Heart right ventricle (tissue), 16 donors: ENCODE measurements around the gene TNK2. TPM values are rescaled to one million over a fixed set of nuclear protein-coding genes. Genes with fewer than 3 reads are reported as not detected.
"Not testable (repeated sequence)": the region's sequence is repeated elsewhere in the genome, so short reads cannot be mapped to it uniquely, and the experiment has no call there.

Experiments used
- ATAC-seq, 8 donors: fragments of 200-7000 bp; cut with Tn5 transposase; one replicate each; pipeline ENCODE4 v1.9.1; 2020; ENCODE audit warnings: mild to moderate bottlenecking in 8 of 8, moderate library complexity in 8 of 8, moderate number of reproducible peaks in 1 of 8
- DNase-seq, 2 donors: peaks; one replicate each; pipeline ENCODE4 v3.0.0-alpha.2; 2020
- H3K27ac ChIP-seq, 10 donors: fragments of 200-600 bp; sonication (generic) in 2 of 10; one replicate each; pipeline versions ENCODE4 v1.5.0 to v1.8.0; 2020 to 2022; ENCODE audit warnings: mild to moderate bottlenecking in 3 of 10
- H3K27me3 ChIP-seq, 7 donors: fragments of 200-600 bp; one replicate each; pipeline ENCODE4 v1.8.0; 2021 to 2022; ENCODE audit warnings: mild to moderate bottlenecking in 2 of 7
- H3K36me3 ChIP-seq, 9 donors: fragments of 200-600 bp; sonication (generic) in 1 of 9; one replicate each; pipeline versions ENCODE4 v1.5.0 to v1.8.0; 2020 to 2022; ENCODE audit warnings: mild to moderate bottlenecking in 2 of 9
- H3K4me1 ChIP-seq, 9 donors: fragments of 200-600 bp; sonication (generic) in 1 of 9; one replicate each; pipeline versions ENCODE4 v1.5.0 to v1.8.0; 2020 to 2022; ENCODE audit warnings: mild to moderate bottlenecking in 4 of 9
- H3K4me3 ChIP-seq, 10 donors: fragments of 200-600 bp; sonication (generic) in 2 of 10; one replicate each; pipeline versions ENCODE4 v1.5.0 to v1.8.0; 2020 to 2022; ENCODE audit warnings: mild to moderate bottlenecking in 7 of 10, moderate library complexity in 2 of 10
- H3K9me3 ChIP-seq, 11 donors: fragments of 200-600 bp in 10 of 11; sonication (generic) in 2 of 11; one replicate each; pipeline versions ENCODE4 v1.5.0 to v1.8.0; 2013 to 2022; ENCODE audit warnings: mild to moderate bottlenecking in 2 of 11, control low read depth in 1 of 11, moderate library complexity in 1 of 11
- CTCF ChIP-seq, 9 donors: fragments of 200-600 bp; sonication (generic) in 2 of 9; IDR thresholded peaks; one replicate each; pipeline versions ENCODE4 v1.5.0 to v1.8.0; 2021 to 2022; ENCODE audit warnings: antibody characterized with exemption in 9 of 9, mild to moderate bottlenecking in 5 of 9, moderate library complexity in 1 of 9
- WGBS, 2 donors: extraction: QIAGEN DNeasy Blood & Tissue Kit; methylation state at CpG; one replicate each; pipeline ENCODE4 v1.1.7; 2013; ENCODE audit warnings: inconsistent platforms in 1 of 2; 5-methylcytosine and 5-hydroxymethylcytosine counted together
- intact Hi-C, 10 donors: fragments of 100-400 bp; cut with DNase I; formaldehyde crosslinking; loops; one replicate each; pipeline versions ENCODE4 v1.11.1 to v1.14.2; 2022
- polyA plus RNA-seq, 2 donors: library from polyadenylated mRNA; stranded (reverse); fragments of 200-250 nt; gene quantifications; one replicate each; pipeline ENCODE4 v1.2.3, GENCODE V29; 2013
- total RNA-seq, 10 donors: library from RNA; stranded (reverse); fragmentation: NEBNext Ultra II Directional in 3 of 10; extraction: Animal tissue kit (Norgen Biotek cat#: 25700) in 3 of 10; gene quantifications; one replicate each; pipeline versions ENCODE4 v1.2.1 to v1.2.4, GENCODE V29; 2021 to 2023
- donor health status: Arrhythmogenic right ventricular cardiomyopathy.
- donor health status: ischemic (EF 13 %, LVEDD 7.1; RV severe dilation, severe dysfunction).
- donor health status: healthy with polysubstance abuse.
- donor health status: DM: no; HTN: yes; CAD: no.
- donor health status: DM: no; HTN: no; CAD: no.
- donor health status: ischemic (EF 25% LVEDD 6.9; RV normal size, moderate dysfunction).
- donor health status: ischemic (EF 25% LVEDD 5.7; RV mildly dilated, moderate dysfunction).
- donor health status: healthy.
- donor health status: DM: yes; HTN: yes; CAD: no.
- donor health status: Ischemic cardiomyopathy.
- donor health status: ischemic (EF 35%, LVEDD 5.7; RV mildly dilated, moderate dysfunction).
- donor health status: nonischemic (EF 11% LVEDD 7.7; RV severe dilation, severe dysfunction).
- donor health status: DM: yes; HTN: yes; CAD: no.
- donor health status: PGD.
- donor health status: ischemic (EF 29% LVEDD 5.4; RV normal size, mild dysfunction).
- donor health status: nonischemic (EF 23%, LVEDD 6.1; RV moderate dilation, normal function).

TNK2 gene
- total and polyA plus RNA-seq, 12 donors, result 17.6 to 48.3 (median 32.5) TPM

DNA sequence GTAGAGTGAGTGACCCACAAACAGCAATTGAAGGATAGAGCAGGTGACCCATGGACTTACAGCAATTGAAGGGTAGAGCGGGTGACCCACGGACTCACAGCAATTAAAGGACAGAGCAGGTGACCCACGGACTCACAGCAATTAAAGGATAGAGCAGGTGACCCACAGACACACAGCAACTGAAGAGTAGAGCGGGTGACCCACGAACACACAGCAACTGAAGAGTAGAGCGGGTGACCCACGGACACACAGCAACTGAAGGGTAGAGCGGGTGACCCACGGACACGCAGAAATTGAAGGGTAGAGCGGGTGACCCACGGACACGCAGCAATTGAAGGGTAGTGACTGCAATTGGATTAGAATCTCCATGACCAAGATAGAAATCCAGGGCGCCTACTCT is 9.8 kb upstream of the TNK2 start:
- DNase-seq, result no peak
- whole genome bisulfite sequencing, 2 donors, result 94% methylated on average over 14 of the region's 14 CpGs
- no peak for ATAC-seq
- Histone ChIP-seq H3K4me3 (no peak overlapping the region), H3K27me3 (peaks cover 0 to 24% (median 0%) of the 10 kb centered on the region in 7 donors), H3K36me3 (no peaks in the 10 kb centered on the region), H3K4me1 (peaks cover 0 to 9% (median 7%) of the 10 kb centered on the region in 9 donors), H3K9me3 (no peaks in the 10 kb centered on the region), H3K27ac (no peak overlapping the region)
- intact Hi-C loops, result no loop called here
- no peak for TF ChIP-seq CTCF (IDR thresholded peaks at IDR 0.05)

DNA sequence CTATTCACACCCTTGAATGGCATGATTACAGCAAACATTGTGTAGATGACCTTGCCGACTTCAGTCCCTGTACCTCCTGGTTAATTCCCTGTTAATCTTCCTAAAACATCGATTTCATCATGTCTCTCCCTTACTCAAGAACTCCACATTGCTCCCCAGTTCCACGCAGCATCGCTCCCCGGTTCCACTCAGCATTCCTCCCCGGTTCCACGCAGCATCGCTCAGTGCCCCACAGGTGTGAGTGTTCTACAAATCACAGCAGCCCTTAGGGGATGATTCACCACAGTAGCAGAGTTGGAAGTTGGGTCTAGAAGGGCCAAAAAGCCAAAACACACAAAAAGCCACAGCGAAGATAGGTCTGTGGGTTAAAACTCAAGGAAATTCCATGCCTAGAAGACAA is 8.6 kb upstream of the TNK2 start:
- Histone ChIP-seq H3K9me3 (no peaks in the 10 kb centered on the region), H3K4me3 (no peak overlapping the region), H3K27ac (no peak overlapping the region), H3K4me1 (peaks cover 0 to 9% (median 7%) of the 10 kb centered on the region in 9 donors), H3K36me3 (no peaks in the 10 kb centered on the region), H3K27me3 (peaks cover 0 to 22% (median 0%) of the 10 kb centered on the region in 7 donors)
- no peak for ATAC-seq
- intact Hi-C loops, result no loop called here
- no peak for DNase-seq
- TF ChIP-seq CTCF (IDR thresholded peaks at IDR 0.05), result no peak
- 92 to 93% methylated on average over 9 of the region's 9 CpGs for WGBS, 2 donors

DNA sequence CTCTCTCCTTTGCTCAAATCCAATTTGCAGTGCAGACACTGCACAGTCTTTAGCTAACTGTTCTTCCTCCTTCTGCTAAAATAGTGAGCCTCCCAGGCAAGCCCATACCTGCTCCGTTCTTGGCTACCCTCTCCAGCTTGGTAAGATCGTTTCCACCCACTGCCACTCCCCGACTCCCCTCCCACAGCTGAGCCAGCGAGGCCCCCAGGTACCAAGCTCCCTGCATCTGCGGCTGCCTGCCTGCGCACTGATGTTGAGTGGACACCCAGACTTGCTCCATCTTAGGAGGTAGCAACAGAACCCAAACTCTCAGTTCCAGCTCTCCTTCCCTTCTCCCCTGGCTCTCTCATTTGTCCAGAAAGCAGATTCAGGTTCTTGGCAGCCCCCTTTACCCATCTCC is 7.9 kb upstream of the TNK2 start:
- no peak overlapping the region for H3K4me3 ChIP-seq
- 71 to 73% methylated on average over 6 of the region's 6 CpGs for WGBS, 2 donors
- TF ChIP-seq CTCF (IDR thresholded peaks at IDR 0.05), result no peak
- H3K27ac ChIP-seq, result no peak overlapping the region
- no peaks in the 10 kb centered on the region for H3K36me3 ChIP-seq
- no peak for ATAC-seq
- H3K9me3 ChIP-seq, result no peaks in the 10 kb centered on the region
- intact Hi-C loops, result no loop called here
- H3K27me3 ChIP-seq, result peaks cover 0 to 16% (median 0%) of the 10 kb centered on the region in 7 donors
- no peak for DNase-seq
- H3K4me1 ChIP-seq, result peaks cover 0 to 9% (median 7%) of the 10 kb centered on the region in 9 donors

- Histone ChIP-seq H3K36me3 (no peaks in the 10 kb centered on the region), H3K4me3 (no peak overlapping the region), H3K27ac (peak overlapping the region in 7 of 10 donors; percentile 12 to 59 (median 40)), H3K9me3 (no peaks in the 10 kb centered on the region), H3K4me1 (peaks cover 0 to 16% (median 11%) of the 10 kb centered on the region in 9 donors), H3K27me3 (peaks cover 0 to 14% (median 0%) of the 10 kb centered on the region in 7 donors)
- ATAC-seq, result peak; percentile 81 to 95 (median 90)
- peak; percentile 89 to 92 for DNase-seq
- intact Hi-C loops, result loop anchor here in 8 of 10 donors (1.0 to 5.0 kb wide), 6 partner anchors 18 to 58 kb away; no protein-coding TSS in a partner anchor
- WGBS, 2 donors, result 30 to 31% methylated on average over 14 of the region's 14 CpGs
- TF ChIP-seq CTCF (IDR thresholded peaks at IDR 0.05), result peak; percentile 92 to 99 (median 97)
Observed at GRCh38 chr3:195914648-195915473, 6.5 kb upstream of the TNK2 start.

GRCh38 chr3:195914146-195914545 is 5.8 kb upstream of the TNK2 start:
- H3K27ac ChIP-seq, result peak overlapping the region in 1 of 10 donors; percentile 45
- H3K36me3 ChIP-seq, H3K9me3 ChIP-seq, ATAC-seq, DNase-seq, H3K4me3 ChIP-seq: not testable (repeated sequence)
- intact Hi-C loops, result loop anchor here in 4 of 10 donors (2.0 to 5.0 kb wide), 4 partner anchors 17 to 57 kb away; no protein-coding TSS in a partner anchor
- H3K27me3 ChIP-seq, result peaks cover 0 to 14% (median 0%) of the 10 kb centered on the region in 7 donors
- peaks cover 0 to 18% (median 13%) of the 10 kb centered on the region in 9 donors for H3K4me1 ChIP-seq
- WGBS, 2 donors, result 91 to 94% methylated on average over 8 of the region's 8 CpGs
